Activated CD4-positive, alpha-beta memory T cell treated with anti-CD3 and anti-CD28 coated beads for 36 hours (primary cell): ENCODE results near the gene CRACR2A. TPM values are rescaled to one million over a fixed set of nuclear protein-coding genes. Genes with fewer than 3 reads are reported as not detected.

Source experiments
- CTCF ChIA-PET: fragments of 350-600 bp; sonication (Branson Sonifier 250); formaldehyde crosslinking; loops from one replicate; lab custom pipeline; 2021; ENCODE audit warnings: antibody characterized with exemption, inconsistent platforms; lab: Charles Lee
- POLR2A ChIA-PET: fragments of 350-600 bp; sonication (Branson Sonifier 250); formaldehyde crosslinking; loops from one replicate; lab custom pipeline; 2021; ENCODE audit warnings: antibody characterized with exemption; lab: Charles Lee
- DNase-seq: peaks from one replicate; pipeline ENCODE4 v3.0.0-alpha.2; 2020
- H3K27ac Mint-ChIP-seq: one replicate; pipeline ENCODE4 v1.8.0; 2021; ENCODE audit warnings: mixed read lengths
- H3K27me3 Mint-ChIP-seq: one replicate; pipeline ENCODE4 v1.8.0; 2021; ENCODE audit warnings: mixed read lengths
- H3K36me3 Mint-ChIP-seq: one replicate; pipeline ENCODE4 v1.8.0; 2021; ENCODE audit warnings: mixed read lengths
- H3K4me1 Mint-ChIP-seq: one replicate; pipeline ENCODE4 v1.8.0; 2021; ENCODE audit warnings: low read depth, mixed read lengths
- H3K4me3 Mint-ChIP-seq: one replicate; pipeline ENCODE4 v1.8.0; 2021; ENCODE audit warnings: mild to moderate bottlenecking, mixed read lengths
- H3K9me3 Mint-ChIP-seq: one replicate; pipeline ENCODE4 v1.8.0; 2021; ENCODE audit warnings: mixed read lengths
- intact Hi-C: fragments of 100-400 bp; cut with micrococcal nuclease; formaldehyde crosslinking; loops from one replicate; pipeline ENCODE4 v1.15.1; 2023
- total RNA-seq, 2 experiments: library from RNA; stranded (reverse); gene quantifications; one replicate each; pipeline ENCODE4 v1.2.3, GENCODE V29; 2021

The CRACR2A gene
- total RNA-seq, 2 experiments from 2014 or later: 15.8 to 19.1 TPM

DNA sequence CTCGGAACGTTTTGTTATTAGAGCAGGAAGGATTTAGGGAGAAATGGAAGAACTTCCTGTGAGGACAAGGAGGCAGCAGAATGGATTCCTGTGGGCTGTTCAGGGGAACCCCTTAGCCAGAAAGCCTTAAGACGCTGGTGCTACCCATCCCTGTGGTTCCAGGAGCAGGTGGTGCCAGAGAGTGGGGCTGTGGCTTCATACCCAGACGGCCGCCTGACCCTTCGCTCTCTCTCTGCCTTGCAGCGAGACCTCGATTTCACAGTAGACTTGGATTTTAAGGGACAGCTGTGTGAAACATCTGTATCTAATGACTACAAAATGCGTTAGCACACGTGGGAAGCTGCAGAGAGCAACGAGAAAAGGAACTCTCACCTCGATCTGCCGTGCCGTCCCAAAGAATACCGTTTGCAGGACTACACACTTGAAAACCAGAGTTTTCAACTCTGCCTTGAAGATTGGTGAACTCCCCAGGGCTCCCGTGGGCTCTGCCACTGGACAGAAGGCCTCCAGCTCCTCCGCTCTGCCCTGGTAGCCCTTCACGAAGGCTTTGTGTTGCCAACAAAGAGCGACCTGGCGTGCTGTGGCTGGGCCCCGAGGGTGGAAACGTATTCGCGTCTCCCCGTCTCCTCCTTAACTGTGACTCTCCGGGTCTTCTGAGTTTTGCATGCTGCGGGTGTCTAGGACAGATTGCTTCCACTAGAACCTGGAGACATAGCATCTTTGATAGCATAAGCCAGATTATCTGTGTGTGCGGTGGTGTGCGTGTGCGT lies 159.9 kb downstream of the CRACR2A start:
- DNase-seq: no peak
- H3K4me3 Mint-ChIP-seq: no peak overlapping the region
- H3K27me3 Mint-ChIP-seq: peaks cover 18% of the 10 kb centered on the region
- POLR2A ChIA-PET: no interaction called here
- H3K36me3 Mint-ChIP-seq: no peaks in the 10 kb centered on the region
- intact Hi-C loops: no loop called here
- H3K4me1 Mint-ChIP-seq: no peaks in the 10 kb centered on the region
- CTCF ChIA-PET: no interaction called here
- no peak overlapping the region for H3K27ac Mint-ChIP-seq
- no peaks in the 10 kb centered on the region for H3K9me3 Mint-ChIP-seq

DNA sequence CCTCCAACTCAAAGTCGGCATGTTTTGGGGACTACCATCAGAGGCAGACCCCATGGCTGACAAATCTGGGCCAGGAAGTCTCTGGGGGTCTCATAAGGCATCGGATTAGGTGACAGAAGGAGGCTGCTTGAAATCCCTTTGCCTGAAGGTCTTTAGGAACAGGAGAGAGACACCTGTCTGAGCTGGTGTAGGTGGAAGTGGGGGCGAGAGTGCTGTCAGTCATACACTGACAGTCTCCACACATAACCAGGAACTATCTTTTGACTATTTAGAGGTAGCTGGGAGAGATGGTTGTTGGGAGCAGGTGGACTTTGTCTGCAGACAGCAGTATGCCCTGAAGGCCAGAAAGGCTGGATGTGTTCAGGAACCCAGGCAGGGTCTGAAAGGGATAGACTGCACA lies 163.2 kb downstream of the CRACR2A start:
- intact Hi-C loops: no loop called here
- ChIA-PET POLR2A (no interaction called here), CTCF (no interaction called here)
- no peak overlapping the region for H3K27ac Mint-ChIP-seq
- no peaks in the 10 kb centered on the region for H3K9me3 Mint-ChIP-seq
- DNase-seq: no peak
- H3K4me3 Mint-ChIP-seq: no peak overlapping the region
- H3K36me3 Mint-ChIP-seq: no peaks in the 10 kb centered on the region
- H3K27me3 Mint-ChIP-seq: peaks cover 25% of the 10 kb centered on the region
- H3K4me1 Mint-ChIP-seq: no peaks in the 10 kb centered on the region

DNA sequence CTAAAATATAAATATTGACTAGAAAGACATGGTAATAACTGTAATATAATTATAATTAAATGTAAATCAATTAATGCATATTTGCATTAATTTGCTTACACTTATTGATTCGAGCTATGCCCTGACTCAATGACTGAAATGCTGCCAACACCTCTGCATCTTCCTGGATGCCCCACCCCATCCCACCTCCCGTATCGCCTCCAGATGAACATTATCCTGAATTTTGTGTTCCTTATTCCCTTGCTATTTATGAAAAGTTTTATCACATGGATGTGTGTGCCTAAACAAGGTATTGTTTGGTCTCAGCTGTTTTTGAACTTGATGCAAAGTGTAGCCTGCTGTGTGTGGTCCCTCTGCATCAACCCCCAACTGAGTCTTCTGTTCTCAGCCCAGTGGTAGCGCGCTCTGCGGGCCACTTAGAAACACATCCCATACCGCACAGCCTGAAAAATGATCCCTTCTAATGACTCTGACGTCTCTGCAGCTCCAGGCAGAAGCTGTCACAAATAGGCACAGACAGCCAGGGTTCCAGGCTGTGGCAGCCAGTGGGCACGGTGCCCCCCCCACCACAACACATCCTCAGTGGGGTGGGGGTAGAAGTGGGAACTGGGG lies 165.4 kb downstream of the CRACR2A start:
- H3K27me3 Mint-ChIP-seq: peaks cover 21% of the 10 kb centered on the region
- H3K9me3 Mint-ChIP-seq: no peaks in the 10 kb centered on the region
- no peaks in the 10 kb centered on the region for H3K36me3 Mint-ChIP-seq
- H3K4me1 Mint-ChIP-seq: no peaks in the 10 kb centered on the region
- ChIA-PET CTCF (interaction anchor here (0.7 kb wide), 1 partner anchor 391 kb away, joined by 3 read pairs; no protein-coding TSS in a partner anchor), POLR2A (no interaction called here)
- intact Hi-C loops: no loop called here
- DNase-seq: no peak
- H3K4me3 Mint-ChIP-seq: no peak overlapping the region
- no peak overlapping the region for H3K27ac Mint-ChIP-seq

DNA sequence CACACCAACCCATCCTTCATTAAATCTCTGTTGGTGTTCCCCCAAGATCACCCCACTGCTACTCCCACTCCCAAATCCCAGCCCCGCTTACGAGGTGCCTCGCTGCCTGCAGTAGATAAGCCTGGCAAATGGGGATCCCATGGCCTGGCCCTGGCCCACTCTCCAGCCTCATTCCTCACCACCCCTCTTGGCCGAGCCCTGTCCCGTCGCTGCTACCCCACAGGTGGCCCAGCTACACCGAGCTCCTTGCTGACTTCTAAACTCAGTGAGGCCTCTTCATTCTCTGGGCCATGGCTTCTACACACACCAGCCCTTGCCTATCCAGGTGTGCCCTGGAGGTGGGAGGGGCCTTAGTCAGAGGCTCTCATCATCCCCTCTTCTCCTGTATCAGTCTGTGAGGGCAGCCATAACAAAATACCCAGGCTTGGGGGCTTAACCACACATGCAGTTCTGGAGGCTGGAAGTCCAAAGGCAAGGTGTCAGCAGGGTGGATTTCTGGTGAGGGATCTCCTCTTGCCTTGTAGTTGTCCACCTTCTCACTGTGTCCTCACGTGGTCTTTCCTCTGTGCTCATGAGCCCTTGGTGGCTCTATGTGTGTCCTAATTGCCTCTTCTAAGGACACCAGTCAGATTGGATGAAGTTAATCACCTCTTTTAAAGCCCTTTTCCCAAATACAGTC lies 169.1 kb downstream of the CRACR2A start:
- ChIA-PET CTCF (no interaction called here), POLR2A (no interaction called here)
- H3K27ac Mint-ChIP-seq: no peak overlapping the region
- H3K4me3 Mint-ChIP-seq: no peak overlapping the region
- intact Hi-C loops: no loop called here
- H3K27me3 Mint-ChIP-seq: peaks cover 12% of the 10 kb centered on the region
- no peaks in the 10 kb centered on the region for H3K4me1 Mint-ChIP-seq
- DNase-seq: no peak
- H3K9me3 Mint-ChIP-seq: no peaks in the 10 kb centered on the region
- no peaks in the 10 kb centered on the region for H3K36me3 Mint-ChIP-seq

DNA sequence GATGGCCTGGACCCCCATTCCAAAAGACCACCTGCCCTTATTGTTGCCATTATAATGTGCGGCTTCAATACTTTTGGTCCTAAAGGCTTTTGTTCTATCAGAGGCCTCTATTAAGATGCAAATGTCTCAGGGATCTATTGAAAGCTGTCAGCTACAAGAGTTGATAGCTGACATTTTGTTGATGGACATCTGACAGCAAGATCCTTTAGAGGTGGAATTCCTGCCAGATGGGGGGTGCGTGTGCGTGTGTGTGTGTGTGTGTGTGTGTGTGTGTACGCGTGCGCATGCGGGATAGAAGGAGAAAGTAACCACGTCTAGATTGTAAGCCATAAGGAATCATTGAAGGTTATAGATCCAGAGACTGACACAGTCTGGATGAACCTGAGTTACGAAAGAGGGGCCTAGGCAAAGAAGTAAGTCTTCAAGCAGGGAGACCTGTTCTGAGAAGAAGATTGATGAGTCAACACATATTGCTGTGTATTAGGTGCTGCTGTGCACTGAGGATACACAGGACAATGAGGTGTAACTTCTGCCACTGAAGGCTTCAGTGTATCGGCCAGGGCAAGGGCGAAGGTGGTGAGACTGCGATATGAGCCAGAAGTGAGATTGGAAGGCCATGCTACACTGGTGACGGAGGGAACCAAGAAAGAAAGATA lies 172.7 kb downstream of the CRACR2A start:
- POLR2A ChIA-PET: no interaction called here
- H3K36me3 Mint-ChIP-seq: no peaks in the 10 kb centered on the region
- H3K9me3 Mint-ChIP-seq: no peaks in the 10 kb centered on the region
- no peak overlapping the region for H3K27ac Mint-ChIP-seq
- intact Hi-C loops: no loop called here
- CTCF ChIA-PET: no interaction called here
- peaks cover 10% of the 10 kb centered on the region for H3K27me3 Mint-ChIP-seq
- no peak for DNase-seq
- H3K4me3 Mint-ChIP-seq: no peak overlapping the region
- no peaks in the 10 kb centered on the region for H3K4me1 Mint-ChIP-seq

DNA sequence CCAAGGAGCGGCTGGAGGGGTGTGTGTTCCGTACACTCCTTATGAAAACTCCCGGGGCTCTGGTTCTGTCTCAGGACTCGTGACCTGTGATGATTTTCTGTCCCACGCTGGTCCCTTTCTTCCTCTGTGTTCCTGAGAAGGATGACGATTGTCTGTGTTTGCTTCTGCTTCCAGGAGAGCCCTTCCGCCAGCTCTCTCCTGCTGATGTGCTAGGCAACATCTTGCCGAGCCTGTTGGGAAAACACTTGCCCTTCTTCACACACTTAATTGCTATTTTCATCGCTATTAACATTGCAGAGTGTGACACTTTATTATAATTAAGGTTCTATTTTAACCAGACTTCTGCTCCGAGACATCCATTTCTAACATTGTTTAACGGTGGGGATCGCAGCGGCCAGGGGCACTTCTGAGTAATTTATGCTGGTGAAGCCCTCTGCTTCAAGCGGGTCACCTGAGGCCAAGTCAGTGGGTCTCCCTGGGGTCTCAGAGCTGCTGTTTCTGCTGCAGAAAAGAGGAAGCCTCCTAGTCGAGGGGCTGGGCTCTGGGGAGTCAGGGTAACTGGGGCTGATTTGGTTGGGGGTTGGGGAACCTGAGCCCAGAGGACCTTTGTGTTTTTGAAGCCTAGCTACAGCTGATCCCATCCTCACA lies 173.3 kb downstream of the CRACR2A start:
- Mint-ChIP-seq H3K27me3 (peaks cover 11% of the 10 kb centered on the region), H3K4me3 (no peak overlapping the region), H3K36me3 (no peaks in the 10 kb centered on the region), H3K27ac (no peak overlapping the region), H3K4me1 (no peaks in the 10 kb centered on the region), H3K9me3 (no peaks in the 10 kb centered on the region)
- ChIA-PET POLR2A (no interaction called here), CTCF (no interaction called here)
- DNase-seq: no peak
- intact Hi-C loops: no loop called here

DNA sequence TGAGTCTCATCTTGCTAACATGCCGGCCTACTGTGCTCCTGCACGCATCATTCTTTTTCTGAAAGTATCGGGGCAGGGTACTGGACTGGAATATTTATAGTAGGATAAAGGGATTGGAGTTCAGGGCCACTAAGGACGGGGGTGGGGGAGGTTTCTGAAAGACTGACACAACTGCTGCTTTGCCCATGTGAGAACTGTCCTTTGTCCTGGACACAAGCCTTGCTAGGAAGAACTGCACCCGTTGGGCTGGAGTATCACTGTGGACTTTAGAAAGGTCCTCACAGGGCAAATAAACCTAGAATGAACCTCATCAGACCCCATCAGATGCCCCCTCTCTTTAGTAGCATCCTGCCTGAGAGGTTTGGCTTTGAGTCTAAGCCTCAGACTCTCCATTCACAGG lies 174.4 kb downstream of the CRACR2A start:
- POLR2A ChIA-PET: no interaction called here

DNA sequence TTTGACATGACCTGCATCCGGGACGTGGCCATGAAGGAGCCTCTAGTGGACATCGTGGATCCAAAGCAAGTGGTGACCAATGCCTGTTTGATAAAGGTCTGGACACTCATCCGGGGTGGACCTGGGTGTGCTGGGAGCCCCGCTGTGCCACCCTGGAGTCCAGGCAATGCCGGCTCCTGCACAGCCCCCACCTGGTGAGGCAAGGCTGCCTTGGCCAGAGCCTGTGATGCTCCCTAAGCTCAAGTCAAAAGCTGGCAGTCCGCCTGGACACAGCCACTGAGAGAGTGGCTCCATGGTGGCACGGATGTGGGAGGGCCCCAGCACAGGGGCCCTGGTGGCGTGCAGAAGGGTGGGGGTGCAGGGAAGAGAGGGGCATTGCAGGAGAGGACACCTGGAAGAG lies 176.0 kb downstream of the CRACR2A start:
- no peaks in the 10 kb centered on the region for H3K36me3 Mint-ChIP-seq
- POLR2A ChIA-PET: no interaction called here
- no peak for DNase-seq
- H3K27ac Mint-ChIP-seq: no peak overlapping the region
- H3K4me1 Mint-ChIP-seq: no peaks in the 10 kb centered on the region
- intact Hi-C loops: no loop called here
- H3K4me3 Mint-ChIP-seq: no peak overlapping the region
- peaks cover 11% of the 10 kb centered on the region for H3K27me3 Mint-ChIP-seq
- H3K9me3 Mint-ChIP-seq: no peaks in the 10 kb centered on the region
- CTCF ChIA-PET: no interaction called here

More for the DNA sequence above, 174.4 kb downstream of the CRACR2A start:
- no peak overlapping the region for H3K4me3 Mint-ChIP-seq
- H3K36me3 Mint-ChIP-seq: no peaks in the 10 kb centered on the region
- no peaks in the 10 kb centered on the region for H3K4me1 Mint-ChIP-seq
- peaks cover 11% of the 10 kb centered on the region for H3K27me3 Mint-ChIP-seq
- no peaks in the 10 kb centered on the region for H3K9me3 Mint-ChIP-seq
- no peak for DNase-seq
- intact Hi-C loops: no loop called here
- CTCF ChIA-PET: no interaction called here
- H3K27ac Mint-ChIP-seq: no peak overlapping the region

DNA sequence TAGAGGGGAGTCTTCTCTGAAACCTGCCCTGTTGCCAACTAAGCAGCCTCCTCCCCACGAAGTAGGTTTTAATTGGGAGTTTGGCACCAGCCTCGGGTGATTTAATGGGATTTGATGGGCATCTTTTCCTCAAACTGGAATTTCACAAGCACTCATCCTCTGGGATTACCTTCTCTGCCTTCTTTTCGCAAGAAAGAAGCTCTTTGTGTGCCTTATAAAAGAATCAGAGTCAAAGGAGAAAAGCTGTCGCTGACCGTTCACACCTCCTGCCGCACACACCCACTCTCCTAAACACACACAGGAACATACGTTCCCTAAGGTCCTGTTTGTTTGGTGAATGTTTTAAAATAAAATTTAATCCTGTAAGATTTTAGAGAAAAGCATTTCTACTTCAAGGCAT lies 177.9 kb downstream of the CRACR2A start:
- Mint-ChIP-seq H3K4me3 (no peak overlapping the region), H3K27me3 (peaks cover 11% of the 10 kb centered on the region), H3K36me3 (no peaks in the 10 kb centered on the region), H3K27ac (no peak overlapping the region), H3K4me1 (no peaks in the 10 kb centered on the region), H3K9me3 (no peaks in the 10 kb centered on the region)
- intact Hi-C loops: no loop called here
- POLR2A ChIA-PET: no interaction called here
- CTCF ChIA-PET: no interaction called here
- DNase-seq: no peak

DNA sequence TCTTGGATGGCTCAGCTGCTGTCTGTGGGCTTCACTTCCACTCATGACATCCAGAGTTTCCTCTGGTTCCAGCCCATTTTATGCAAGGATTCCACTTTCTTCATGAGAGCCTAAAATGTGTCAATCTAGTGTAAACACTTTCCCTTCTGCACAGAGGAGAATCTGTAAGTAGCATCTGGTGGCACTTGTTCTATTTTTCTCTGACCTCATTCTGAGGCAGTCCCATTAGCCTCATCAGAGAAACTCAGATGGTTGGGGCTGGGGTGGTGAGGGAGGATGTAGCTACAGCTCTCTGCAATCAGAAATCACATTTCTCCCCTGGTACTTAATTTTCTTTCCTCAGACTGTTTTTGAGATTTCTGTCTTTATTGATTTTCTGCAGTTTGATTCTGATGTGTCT lies 180.3 kb downstream of the CRACR2A start:
- ChIA-PET CTCF (no interaction called here), POLR2A (no interaction called here)
- Mint-ChIP-seq H3K27ac (no peak overlapping the region), H3K9me3 (no peaks in the 10 kb centered on the region), H3K4me3 (no peak overlapping the region), H3K27me3 (peaks cover 13% of the 10 kb centered on the region), H3K4me1 (no peaks in the 10 kb centered on the region), H3K36me3 (no peaks in the 10 kb centered on the region)
- no peak for DNase-seq
- intact Hi-C loops: no loop called here

DNA sequence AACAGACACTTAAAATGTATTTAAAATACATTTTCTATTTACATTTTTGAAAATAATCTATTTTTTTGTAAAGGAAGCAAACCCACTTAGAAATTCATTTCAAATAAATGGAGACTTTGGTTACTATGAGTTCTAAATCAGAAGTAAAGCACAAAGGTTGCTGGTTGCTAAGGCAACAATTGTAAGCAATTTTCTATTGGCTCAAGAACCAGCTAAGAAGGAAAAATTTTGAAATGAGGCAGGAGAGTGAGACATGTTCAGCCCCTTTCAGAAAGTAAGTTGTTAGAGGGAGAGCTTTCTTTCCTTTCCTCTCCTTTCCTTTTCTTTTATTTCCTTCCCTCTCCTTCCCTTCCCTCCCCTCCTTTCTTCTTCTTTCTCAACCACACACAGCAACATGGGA lies 181.2 kb downstream of the CRACR2A start:
- CTCF ChIA-PET: interaction anchor here (1.0 kb wide), 1 partner anchor 271 kb away, joined by 6 read pairs; no protein-coding TSS in a partner anchor
- DNase-seq: no peak
- Mint-ChIP-seq H3K4me3 (no peak overlapping the region), H3K36me3 (no peaks in the 10 kb centered on the region), H3K27ac (no peak overlapping the region), H3K9me3 (no peaks in the 10 kb centered on the region), H3K27me3 (peaks cover 9% of the 10 kb centered on the region), H3K4me1 (no peaks in the 10 kb centered on the region)
- POLR2A ChIA-PET: no interaction called here
- intact Hi-C loops: no loop called here

DNA sequence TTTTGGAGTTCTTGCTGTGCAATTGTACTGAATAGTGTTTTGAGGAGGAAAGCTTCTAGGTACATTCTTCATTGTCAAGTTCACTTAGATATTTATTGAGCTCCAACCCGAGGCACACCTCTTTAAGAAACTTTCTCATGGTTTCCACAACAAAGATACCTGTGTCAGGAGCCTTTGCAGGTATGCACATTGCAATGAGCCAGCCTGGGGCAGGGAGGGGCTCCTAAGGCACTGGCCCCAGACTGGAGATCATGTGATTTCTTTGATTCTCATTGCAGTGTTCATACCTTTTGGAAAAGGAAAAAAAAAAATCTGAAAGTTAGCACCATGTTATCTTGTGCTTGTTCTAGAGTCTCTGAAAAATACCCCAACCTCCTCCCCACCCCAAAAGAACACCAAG lies 181.6 kb downstream of the CRACR2A start:
- intact Hi-C loops: no loop called here
- POLR2A ChIA-PET: no interaction called here
- no peaks in the 10 kb centered on the region for H3K9me3 Mint-ChIP-seq
- H3K36me3 Mint-ChIP-seq: no peaks in the 10 kb centered on the region
- peaks cover 9% of the 10 kb centered on the region for H3K27me3 Mint-ChIP-seq
- no peak for DNase-seq
- no peak overlapping the region for H3K27ac Mint-ChIP-seq
- H3K4me1 Mint-ChIP-seq: no peaks in the 10 kb centered on the region
- no peak overlapping the region for H3K4me3 Mint-ChIP-seq
- CTCF ChIA-PET: interaction anchor here (1.0 kb wide), 1 partner anchor 271 kb away, joined by 6 read pairs; no protein-coding TSS in a partner anchor
